ENCODE data around the gene CTXND2. TPM values are rescaled to one million over a fixed set of nuclear protein-coding genes. Genes with fewer than 3 reads are reported as not detected.

Gene CTXND2
- total and polyA plus RNA-seq, 9 of the 15 experiments (the other 6 are each of a cell fraction or from before 2014, with no cell fraction given) = not detected

DNA sequence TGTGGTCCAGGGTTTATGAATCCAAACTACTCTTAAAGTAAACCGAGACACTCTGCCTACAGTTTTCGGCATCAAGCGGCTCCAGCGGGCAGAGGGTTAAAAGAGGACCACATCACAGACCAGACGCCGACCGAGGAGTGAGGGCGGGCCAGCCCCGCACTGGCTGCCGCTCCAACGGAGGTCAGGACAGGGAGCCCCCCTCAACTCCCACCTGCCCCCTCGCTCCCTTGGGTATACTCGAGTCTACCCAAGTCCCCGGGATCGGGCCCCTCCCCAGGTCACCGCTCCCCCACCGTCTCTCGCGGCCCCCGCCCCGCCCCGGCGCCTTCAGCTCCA is 10.8 kb upstream of the CTXND2 start:
- in situ Hi-C loops (cut with MboI) = no loop called here
- Histone ChIP-seq H3K4me2 (ENCODE audit: insufficient read depth, low read length) (peak overlapping the region; percentile 79), H3K36me3 (ENCODE audit: control insufficient read depth, insufficient read depth, low read length) (peaks cover 9% of the 10 kb centered on the region; the same call in 2 of the 3 replicates), H2AFZ (ENCODE audit: low read depth, low read length) (peak overlapping the region; percentile 69), H3K9me3 (replicated peaks; ENCODE audit: control insufficient read depth, insufficient read depth, low read depth, low read length) (no peaks in the 10 kb centered on the region), H4K20me1 (replicated peaks; ENCODE audit: control insufficient read depth, insufficient read depth, low read length) (no peaks in the 10 kb centered on the region), H3K4me3 (peak overlapping the region; percentile 72), H3K4me1 (replicated peaks in 1 of 2; ENCODE audit: control insufficient read depth in 2 of 2, insufficient read depth in 2 of 2, low read length in 2 of 2) (peaks cover 4 to 8% of the 10 kb centered on the region in 2 experiments; a peak in 3 of 5 replicates), H3K27ac (ENCODE audit: extremely low read depth, low read depth, low read length) (peak overlapping the region; percentile 80), H3K9me1 (ENCODE audit: control insufficient read depth, insufficient read depth, low read length) (no peaks in the 10 kb centered on the region), H3K79me2 (ENCODE audit: control insufficient read depth, insufficient read depth, low read length) (peaks cover 44% of the 10 kb centered on the region), H3K27me3 (ENCODE audit: control insufficient read depth in 2 of 2, insufficient read depth in 2 of 2, low read length in 2 of 2) (no peaks in the 10 kb centered on the region), H3K9ac (ENCODE audit: insufficient read depth in 1 of 2, low read depth in 2 of 2, low read length in 2 of 2) (peak overlapping the region; percentile 67 to 97)
- ChIA-PET CTCF (ENCODE audit: low intra/inter-chr PET ratio) (no interaction called here), POLR2A (interaction anchor here (0.8 to 1.4 kb wide), 9 partner anchors 9 to 224 kb away, joined by 3 to 6 read pairs (median 4); partner anchors contain the start of gene SETDB1)
- DNase-seq (ENCODE audit: extremely low read depth in 1 of 4, low spot score in 3 of 4) (peak in 1 of 4 experiments; percentile 78), FAIRE-seq (no peak), ATAC-seq (peak; percentile 78)
- no TSS peak for BruUV-seq (replicated peaks)
- intact Hi-C loops (cut with micrococcal nuclease) = loop anchor here (2.0 to 5.0 kb wide), 2 partner anchors 46 to 103 kb away; no protein-coding TSS in a partner anchor
- WGBS (ENCODE audit: insufficient coverage, low coverage, missing lambda C conversion rate) = 0% methylated on average over 22 of the region's 23 CpGs
- peak; percentile 35; the same call in 1 of the 2 replicates for TF ChIP-seq MYNN (IDR thresholded peaks at IDR 0.05)
- no peak for TF ChIP-seq MYNN (CRISPR knock-in tag; IDR thresholded peaks at IDR 0.05)
- TF ChIP-seq HDAC3 (IDR thresholded peaks at IDR 0.05; ENCODE audit: borderline replicate concordance, partially characterized antibody) = peak; percentile 1
- TF ChIP-seq RBBP5 (IDR thresholded peaks at IDR 0.05; ENCODE audit: borderline replicate concordance, insufficient read depth, low read length, poor library complexity, severe bottlenecking) = peak; percentile 60
- peak; percentile 91; the same call in 1 of the 2 replicates for TF ChIP-seq TCF7 (IDR thresholded peaks at IDR 0.05; ENCODE audit: borderline replicate concordance)
- TF ChIP-seq HDAC1 (IDR thresholded peaks at IDR 0.05) = peak in 1 of 2 experiments; percentile 37; a peak in 1 of 4 replicates
- no peak for TF ChIP-seq GATA2 (CRISPR knock-in tag; IDR thresholded peaks at IDR 0.05)
- TF ChIP-seq TCF7L2 (IDR thresholded peaks at IDR 0.05; ENCODE audit: low read depth, low read length) = no peak
- TF ChIP-seq ZBTB1 (CRISPR knock-in tag; IDR thresholded peaks at IDR 0.05; ENCODE audit: borderline replicate concordance, low read depth) = peak; percentile 56; the same call in 1 of the 2 replicates
- no peak for TF ChIP-seq YY1 (IDR thresholded peaks at IDR 0.05; ENCODE audit: borderline replicate concordance in 1 of 3, control insufficient read depth in 1 of 3, extremely low read depth in 1 of 3, insufficient read depth in 3 of 3, insufficient read length in 1 of 3, insufficient replicate concordance in 2 of 3, low read depth in 1 of 3, low read length in 2 of 3)
- no peak for TF ChIP-seq ZFP1 (CRISPR knock-in tag; IDR thresholded peaks at IDR 0.05)
- 0 out of 4 replicates have a peak, but pooled peaks of 1 of the 2 experiments have one; percentile 33 for TF ChIP-seq MNT (conservative IDR thresholded peaks at IDR 0.05)
- TF ChIP-seq EZH2 (IDR thresholded peaks at IDR 0.05; ENCODE audit: borderline replicate concordance, low read depth, low read length) = no peak
- TF ChIP-seq, protein P1, sequence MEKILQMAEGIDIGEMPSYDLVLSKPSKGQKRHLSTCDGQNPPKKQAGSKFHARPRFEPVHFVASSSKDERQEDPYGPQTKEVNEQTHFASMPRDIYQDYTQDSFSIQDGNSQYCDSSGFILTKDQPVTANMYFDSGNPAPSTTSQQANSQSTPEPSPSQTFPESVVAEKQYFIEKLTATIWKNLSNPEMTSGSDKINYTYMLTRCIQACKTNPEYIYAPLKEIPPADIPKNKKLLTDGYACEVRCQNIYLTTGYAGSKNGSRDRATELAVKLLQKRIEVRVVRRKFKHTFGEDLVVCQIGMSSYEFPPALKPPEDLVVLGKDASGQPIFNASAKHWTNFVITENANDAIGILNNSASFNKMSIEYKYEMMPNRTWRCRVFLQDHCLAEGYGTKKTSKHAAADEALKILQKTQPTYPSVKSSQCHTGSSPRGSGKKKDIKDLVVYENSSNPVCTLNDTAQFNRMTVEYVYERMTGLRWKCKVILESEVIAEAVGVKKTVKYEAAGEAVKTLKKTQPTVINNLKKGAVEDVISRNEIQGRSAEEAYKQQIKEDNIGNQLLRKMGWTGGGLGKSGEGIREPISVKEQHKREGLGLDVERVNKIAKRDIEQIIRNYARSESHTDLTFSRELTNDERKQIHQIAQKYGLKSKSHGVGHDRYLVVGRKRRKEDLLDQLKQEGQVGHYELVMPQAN (IDR thresholded peaks at IDR 0.05; ENCODE audit: borderline replicate concordance) = 0 out of 2 replicates have a peak, but pooled peaks have one; percentile 35
- TF ChIP-seq NBN (IDR thresholded peaks at IDR 0.05; ENCODE audit: low read depth) = peak; percentile 8; the same call in 1 of the 2 replicates
- TF ChIP-seq, protein P2, sequence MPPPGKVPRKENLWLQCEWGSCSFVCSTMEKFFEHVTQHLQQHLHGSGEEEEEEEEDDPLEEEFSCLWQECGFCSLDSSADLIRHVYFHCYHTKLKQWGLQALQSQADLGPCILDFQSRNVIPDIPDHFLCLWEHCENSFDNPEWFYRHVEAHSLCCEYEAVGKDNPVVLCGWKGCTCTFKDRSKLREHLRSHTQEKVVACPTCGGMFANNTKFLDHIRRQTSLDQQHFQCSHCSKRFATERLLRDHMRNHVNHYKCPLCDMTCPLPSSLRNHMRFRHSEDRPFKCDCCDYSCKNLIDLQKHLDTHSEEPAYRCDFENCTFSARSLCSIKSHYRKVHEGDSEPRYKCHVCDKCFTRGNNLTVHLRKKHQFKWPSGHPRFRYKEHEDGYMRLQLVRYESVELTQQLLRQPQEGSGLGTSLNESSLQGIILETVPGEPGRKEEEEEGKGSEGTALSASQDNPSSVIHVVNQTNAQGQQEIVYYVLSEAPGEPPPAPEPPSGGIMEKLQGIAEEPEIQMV (tag; conservative IDR thresholded peaks at IDR 0.05; ENCODE audit: low read depth) = no peak
